Sigmoid colon (tissue), 7 donors: ENCODE measurements around the gene RABGAP1. TPM values are rescaled to one million over a fixed set of nuclear protein-coding genes. Genes with fewer than 3 reads are reported as not detected.

Source experiments
- DNase-seq: peaks from one replicate; pipeline ENCODE4 v3.0.0-alpha.2; 2019
- H3K27ac ChIP-seq, 4 donors: fragments of 200-600 bp; sonication (generic); one replicate each; pipeline ENCODE4 v1.5.1; 2016 to 2019; ENCODE audit warnings: mild to moderate bottlenecking in 1 of 4
- H3K27me3 ChIP-seq, 3 donors: fragments of 200-600 bp; sonication (generic); one replicate each; pipeline ENCODE4 v1.5.1; 2019; ENCODE audit warnings: mild to moderate bottlenecking in 1 of 3
- H3K36me3 ChIP-seq, 4 donors: fragments of 200-600 bp; sonication (generic); one replicate each; pipeline ENCODE4 v1.5.1; 2016 to 2019
- H3K4me1 ChIP-seq, 4 donors: fragments of 200-600 bp; sonication (generic); one replicate each; pipeline ENCODE4 v1.5.1; 2017 to 2019
- H3K4me3 ChIP-seq, 4 donors: fragments of 200-600 bp; sonication (generic); one replicate each; pipeline ENCODE4 v1.5.1; 2017 to 2019; ENCODE audit warnings: mild to moderate bottlenecking in 2 of 4, moderate library complexity in 1 of 4
- H3K9me3 ChIP-seq, 4 donors: fragments of 200-600 bp in 3 of 4; sonication (generic) in 3 of 4; one replicate each; pipeline versions ENCODE4 v1.5.1 to v1.6.1; 2013 to 2019
- EP300 ChIP-seq, 4 donors: sonication (generic); formaldehyde crosslinking; IDR thresholded peaks; one replicate each; pipeline ENCODE4 v1.6.1; 2017; ENCODE audit warnings: antibody characterized with exemption in 4 of 4
- POLR2A ChIP-seq, 2 donors: fragments of 450-650 bp; IDR thresholded peaks; one replicate each; pipeline ENCODE4 v1.6.1; 2016; ENCODE audit warnings: antibody characterized with exemption in 2 of 2, mild to moderate bottlenecking in 2 of 2, moderate library complexity in 2 of 2
- POLR2AphosphoS5 ChIP-seq, 4 donors: sonication (generic); formaldehyde crosslinking; IDR thresholded peaks; one replicate each; pipeline ENCODE4 v1.6.1; 2017; ENCODE audit warnings: antibody characterized with exemption in 4 of 4
- WGBS, 2 donors: extraction: QIAGEN DNeasy Blood & Tissue Kit; methylation state at CpG; one replicate each; pipeline ENCODE4 v1.1.7; 2013; 5-methylcytosine and 5-hydroxymethylcytosine counted together
- intact Hi-C: fragments of 100-400 bp; cut with DNase I; formaldehyde crosslinking; loops from one replicate; pipeline ENCODE4 v1.15.1; 2023
- polyA plus RNA-seq, 3 donors: library from polyadenylated mRNA; stranded (reverse); fragments of 200-250 nt; gene quantifications; one replicate each; pipeline ENCODE4 v1.2.3, GENCODE V29; 2013
- total RNA-seq, 4 donors: library from RNA; depleted of rRNA; stranded (reverse); fragments of >200 nt; gene quantifications; one replicate each; pipeline ENCODE4 v1.1.0, GENCODE V29; 2016
- TF ChIP-seq, protein P1 (sequence below), 4 experiments: fragments of 450-650 bp in 3 of 4; fragments of 200-600 bp in 1 of 4; IDR thresholded peaks; one replicate each; pipeline ENCODE4 v1.5.1; 2016 to 2019; ENCODE audit warnings: antibody characterized with exemption in 4 of 4, mild to moderate bottlenecking in 3 of 4, moderate library complexity in 2 of 4
- donor health status: healthy with polysubstance abuse.
- donor health status: Bipolar disorder and iron deficiency.
- donor health status: healthy.

The RABGAP1 gene
- total and polyA plus RNA-seq, 7 donors = 12.5 to 110 (median 90.6) TPM

DNA sequence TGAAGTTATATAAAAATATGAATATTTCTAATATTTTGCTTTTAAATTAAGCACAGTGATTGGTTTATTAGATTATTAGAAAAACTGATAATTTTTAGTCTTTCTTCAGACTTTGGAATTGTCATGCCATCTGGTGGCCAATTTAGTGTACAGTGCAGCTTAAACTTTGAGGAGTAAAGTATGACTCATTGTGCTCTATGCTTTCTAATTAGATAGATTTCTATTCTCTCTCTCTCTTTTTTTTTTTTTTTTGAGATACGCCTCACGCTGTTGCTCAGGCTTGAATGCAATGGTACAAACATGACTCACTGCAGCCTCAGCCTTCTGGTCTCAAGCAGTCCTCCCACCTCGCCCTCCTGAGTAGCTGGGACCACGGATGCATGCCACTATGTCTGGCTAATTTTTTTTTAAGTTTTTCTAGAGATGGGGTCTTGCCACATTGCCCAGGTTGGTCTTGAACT, 50.6 kb downstream of the RABGAP1 start:
- intact Hi-C loops = loop anchor here (2.0 to 5.0 kb wide), 2 partner anchors 44 to 87 kb away; partner anchors contain the start of gene RC3H2
- DNase-seq = no peak

DNA sequence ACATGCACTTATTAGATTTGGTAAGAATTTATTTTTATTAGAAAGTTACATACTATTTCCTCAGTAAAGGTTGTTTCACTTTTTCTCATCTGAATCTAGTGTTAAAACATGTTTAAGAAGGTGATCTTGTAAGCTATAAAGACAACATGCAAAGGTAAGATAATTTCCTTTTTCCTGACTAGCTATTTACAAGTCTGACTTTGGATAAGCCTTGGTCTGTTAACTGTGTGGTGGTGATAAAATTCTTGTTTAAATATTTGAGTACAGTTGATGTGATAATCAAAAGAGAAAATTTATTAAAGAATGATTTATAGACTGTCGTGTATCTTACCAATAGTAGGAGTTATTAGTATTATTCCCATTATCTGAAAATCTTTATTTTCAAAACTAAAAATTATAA, 55.8 kb downstream of the RABGAP1 start:
- H3K4me1 ChIP-seq = no peaks in the 10 kb centered on the region
- H3K27me3 ChIP-seq = no peaks in the 10 kb centered on the region
- no peak overlapping the region for H3K4me3 ChIP-seq
- intact Hi-C loops = no loop called here
- TF ChIP-seq, protein P1, sequence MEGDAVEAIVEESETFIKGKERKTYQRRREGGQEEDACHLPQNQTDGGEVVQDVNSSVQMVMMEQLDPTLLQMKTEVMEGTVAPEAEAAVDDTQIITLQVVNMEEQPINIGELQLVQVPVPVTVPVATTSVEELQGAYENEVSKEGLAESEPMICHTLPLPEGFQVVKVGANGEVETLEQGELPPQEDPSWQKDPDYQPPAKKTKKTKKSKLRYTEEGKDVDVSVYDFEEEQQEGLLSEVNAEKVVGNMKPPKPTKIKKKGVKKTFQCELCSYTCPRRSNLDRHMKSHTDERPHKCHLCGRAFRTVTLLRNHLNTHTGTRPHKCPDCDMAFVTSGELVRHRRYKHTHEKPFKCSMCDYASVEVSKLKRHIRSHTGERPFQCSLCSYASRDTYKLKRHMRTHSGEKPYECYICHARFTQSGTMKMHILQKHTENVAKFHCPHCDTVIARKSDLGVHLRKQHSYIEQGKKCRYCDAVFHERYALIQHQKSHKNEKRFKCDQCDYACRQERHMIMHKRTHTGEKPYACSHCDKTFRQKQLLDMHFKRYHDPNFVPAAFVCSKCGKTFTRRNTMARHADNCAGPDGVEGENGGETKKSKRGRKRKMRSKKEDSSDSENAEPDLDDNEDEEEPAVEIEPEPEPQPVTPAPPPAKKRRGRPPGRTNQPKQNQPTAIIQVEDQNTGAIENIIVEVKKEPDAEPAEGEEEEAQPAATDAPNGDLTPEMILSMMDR (IDR thresholded peaks at IDR 0.05) = no peak
- TF ChIP-seq POLR2AphosphoS5 (IDR thresholded peaks at IDR 0.05) = no peak
- TF ChIP-seq EP300 (IDR thresholded peaks at IDR 0.05) = no peak
- TF ChIP-seq POLR2A (IDR thresholded peaks at IDR 0.05) = no peak
- no peaks in the 10 kb centered on the region for H3K9me3 ChIP-seq
- peaks cover 0 to 66% (median 8%) of the 10 kb centered on the region in 4 donors for H3K36me3 ChIP-seq
- no peak overlapping the region for H3K27ac ChIP-seq
- DNase-seq = no peak
- 74 to 91% methylated on average over 1 of the region's 1 CpG for WGBS, 2 donors

More for the DNA sequence above, 50.6 kb downstream of the RABGAP1 start:
- TF ChIP-seq POLR2AphosphoS5 (IDR thresholded peaks at IDR 0.05) = no peak
- TF ChIP-seq, protein P1 (IDR thresholded peaks at IDR 0.05) = peak; percentile 21 to 67 (median 56)
- Histone ChIP-seq H3K36me3 (peaks cover 0 to 57% (median 15%) of the 10 kb centered on the region in 4 donors), H3K4me1 (no peaks in the 10 kb centered on the region), H3K27ac (peak overlapping the region; percentile 21 to 38 (median 27)), H3K4me3 (no peak overlapping the region), H3K9me3 (no peaks in the 10 kb centered on the region), H3K27me3 (no peaks in the 10 kb centered on the region)
- 49% methylated on average over 4 of the region's 4 CpGs for WGBS, 2 donors

- no peak for DNase-seq
- H3K27me3 ChIP-seq = no peaks in the 10 kb centered on the region
- TF ChIP-seq, protein P1 (IDR thresholded peaks at IDR 0.05) = no peak
- TF ChIP-seq EP300 (IDR thresholded peaks at IDR 0.05) = no peak
- no peak for TF ChIP-seq POLR2AphosphoS5 (IDR thresholded peaks at IDR 0.05)
- no peak for TF ChIP-seq POLR2A (IDR thresholded peaks at IDR 0.05)
- peaks cover 0 to 13% (median 9%) of the 10 kb centered on the region in 4 donors for H3K4me1 ChIP-seq
- WGBS, 2 donors = 81 to 86% methylated on average over 5 of the region's 5 CpGs
- intact Hi-C loops = no loop called here
- H3K4me3 ChIP-seq = no peak overlapping the region
- no peaks in the 10 kb centered on the region for H3K9me3 ChIP-seq
- no peak overlapping the region for H3K27ac ChIP-seq
- H3K36me3 ChIP-seq = peaks cover 0 to 63% (median 5%) of the 10 kb centered on the region in 4 donors
Measured at GRCh38 chr9:122998448-122998847, 57.6 kb downstream of the RABGAP1 start.

DNA sequence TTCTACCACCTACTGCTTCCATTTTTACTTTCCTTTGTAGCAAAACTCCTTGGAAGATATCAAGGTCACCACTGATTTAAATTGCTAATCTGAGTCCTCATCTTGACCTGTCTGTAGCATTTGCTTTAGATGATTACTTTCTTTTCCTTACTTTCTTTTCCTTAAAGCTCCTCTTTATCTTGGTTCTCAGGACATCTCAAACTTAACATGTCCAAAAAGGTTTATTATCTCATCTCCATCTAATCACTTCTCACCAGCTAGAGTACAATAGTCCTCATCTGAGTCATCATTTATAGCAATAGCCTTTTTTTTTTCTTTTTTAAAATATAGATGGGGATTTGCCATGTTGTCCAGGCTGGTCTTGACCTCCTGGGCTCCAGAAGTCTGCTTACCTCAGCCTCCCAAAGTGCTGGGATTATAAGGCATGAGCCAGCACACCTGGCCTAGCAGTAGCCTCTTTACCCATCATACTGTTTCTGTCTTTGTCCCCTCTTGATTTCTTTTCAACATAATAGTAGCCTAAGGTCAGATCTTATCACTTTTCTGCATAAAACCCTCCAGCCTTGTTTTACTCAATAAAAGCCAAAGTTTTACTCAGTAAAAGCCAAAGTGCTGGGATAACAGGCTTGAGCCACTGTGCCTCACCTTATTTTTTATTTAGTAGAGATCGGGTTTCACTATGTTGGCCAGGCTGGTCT, 59.7 kb downstream of the RABGAP1 start:
- Histone ChIP-seq H3K36me3 (peaks cover 0 to 73% (median 5%) of the 10 kb centered on the region in 4 donors), H3K4me3 (no peak overlapping the region), H3K27ac (peak overlapping the region in 1 of 4 donors; percentile 9), H3K9me3 (no peaks in the 10 kb centered on the region), H3K27me3 (no peaks in the 10 kb centered on the region), H3K4me1 (peaks cover 0 to 24% (median 19%) of the 10 kb centered on the region in 4 donors)
- TF ChIP-seq, protein P1 (IDR thresholded peaks at IDR 0.05) = no peak
- TF ChIP-seq EP300 (IDR thresholded peaks at IDR 0.05) (no peak), POLR2AphosphoS5 (IDR thresholded peaks at IDR 0.05) (no peak), POLR2A (IDR thresholded peaks at IDR 0.05) (no peak)
- DNase-seq = no peak
- 99% methylated on average over 1 of the region's 1 CpG for WGBS, 2 donors
- intact Hi-C loops = no loop called here
